GM23338 (cell line): Measurements from ENCODE around the gene KCTD13. TPM values are rescaled to one million over a fixed set of nuclear protein-coding genes. Genes with fewer than 3 reads are reported as not detected.

Source experiments
- ATAC-seq: fragments of 200-7000 bp; cut with Tn5 transposase; 3 replicates; pipeline ENCODE4 v1.9.1; 2020
- DNase-seq: peaks from one replicate; pipeline ENCODE4 v3.0.0-alpha.2; 2015; ENCODE audit warnings: low spot score
- H2AFZ ChIP-seq: fragments of 200-600 bp; sonication (generic); 2 replicates; pipeline ENCODE4 v1.8.0; 2016; ENCODE audit warnings: antibody characterized with exemption, mild to moderate bottlenecking, moderate library complexity
- H3F3A ChIP-seq: fragments of 200-600 bp; sonication (generic); replicated peaks from 2 replicates; pipeline ENCODE4 v1.8.0; 2017; ENCODE audit warnings: antibody characterized with exemption, mixed run types, low read depth
- H3K27ac ChIP-seq: fragments of 200-600 bp; sonication (generic); 2 replicates; pipeline ENCODE4 v1.6.1; 2016; ENCODE audit warnings: low read depth
- H3K27me3 ChIP-seq: fragments of 200-600 bp; sonication (generic); 2 replicates; pipeline ENCODE4 v1.8.0; 2016; ENCODE audit warnings: mild to moderate bottlenecking, mixed run types, moderate library complexity; ENCODE audit not compliant: insufficient read depth
- H3K36me3 ChIP-seq: fragments of 200-600 bp; sonication (generic); 2 replicates; pipeline ENCODE4 v1.8.0; 2016; ENCODE audit warnings: mild to moderate bottlenecking; ENCODE audit not compliant: insufficient read depth
- H3K4me1 ChIP-seq: fragments of 200-600 bp; sonication (generic); 2 replicates; pipeline ENCODE4 v1.8.0; 2016; ENCODE audit warnings: mild to moderate bottlenecking, moderate library complexity; ENCODE audit not compliant: insufficient read depth
- H3K4me2 ChIP-seq: fragments of 200-600 bp; sonication (generic); 2 replicates; pipeline ENCODE4 v1.7.1; 2017; ENCODE audit warnings: mixed run types
- H3K4me3 ChIP-seq: fragments of 200-600 bp; sonication (generic); 2 replicates; pipeline ENCODE4 v1.6.1; 2016; ENCODE audit warnings: mixed run types
- H3K79me2 ChIP-seq: fragments of 200-600 bp; sonication (generic); replicated peaks from 2 replicates; pipeline ENCODE4 v1.8.0; 2017; ENCODE audit warnings: mild to moderate bottlenecking; ENCODE audit not compliant: insufficient read depth
- H3K9me2 ChIP-seq: fragments of 200-600 bp; sonication (generic); 2 replicates; pipeline ENCODE4 v1.8.0; 2017; ENCODE audit not compliant: insufficient read depth
- H4K20me1 ChIP-seq: fragments of 200-600 bp; sonication (generic); replicated peaks from 2 replicates; pipeline ENCODE4 v1.8.0; 2017; ENCODE audit warnings: mild to moderate bottlenecking; ENCODE audit not compliant: insufficient read depth
- H3K27ac Mint-ChIP-seq: 2 replicates; pipeline ENCODE4 v1.8.0; 2020; ENCODE audit warnings: inconsistent platforms, mild to moderate bottlenecking, moderate library complexity, mixed read lengths
- H3K27me3 Mint-ChIP-seq: 3 replicates; pipeline ENCODE4 v1.8.0; 2022; ENCODE audit warnings: low read depth, mild to moderate bottlenecking, moderate library complexity, mixed read lengths, inconsistent platforms; ENCODE audit not compliant: insufficient read depth, poor library complexity
- H3K36me3 Mint-ChIP-seq: 3 replicates; pipeline ENCODE4 v1.8.0; 2021; ENCODE audit warnings: low read depth, mild to moderate bottlenecking, inconsistent platforms, moderate library complexity, mixed read lengths
- H3K4me1 Mint-ChIP-seq: 3 replicates; pipeline ENCODE4 v1.8.0; 2020; ENCODE audit warnings: mild to moderate bottlenecking, inconsistent platforms, mixed read lengths
- H3K4me3 Mint-ChIP-seq: 3 replicates; pipeline ENCODE4 v1.8.0; 2021; ENCODE audit warnings: moderate library complexity, mild to moderate bottlenecking, inconsistent platforms, mixed read lengths
- H3K9me3 Mint-ChIP-seq: 3 replicates; pipeline ENCODE4 v1.8.0; 2020; ENCODE audit warnings: moderate library complexity, mild to moderate bottlenecking, inconsistent platforms, mixed read lengths
- CREB1 ChIP-seq: fragments of 250-450 bp; sonication (Bioruptor Pico); IDR thresholded peaks from 2 replicates; pipeline ENCODE4 v1.5.0; 2020; ENCODE audit warnings: low read depth, mild to moderate bottlenecking, moderate library complexity
- EZH2 ChIP-seq: fragments of 200-600 bp; sonication (generic); IDR thresholded peaks from one replicate; pipeline ENCODE4 v1.8.0; 2017; ENCODE audit warnings: antibody characterized with exemption, mild to moderate bottlenecking, low read depth; ENCODE audit not compliant: unreplicated experiment
- EZH2phosphoT487 ChIP-seq: fragments of 200-600 bp; sonication (generic); IDR thresholded peaks from one replicate; pipeline ENCODE4 v1.8.1; 2018; ENCODE audit warnings: antibody characterized with exemption; ENCODE audit not compliant: unreplicated experiment
- JUNB ChIP-seq: IDR thresholded peaks from one replicate; pipeline ENCODE4 v1.6.1; 2016; ENCODE audit warnings: antibody characterized with exemption; ENCODE audit not compliant: unreplicated experiment
- NANOG ChIP-seq: IDR thresholded peaks from 2 replicates; pipeline ENCODE4 v1.6.1; 2016; ENCODE audit warnings: antibody characterized with exemption, borderline replicate concordance
- POLR2AphosphoS5 ChIP-seq: IDR thresholded peaks from 2 replicates; pipeline ENCODE4 v1.6.1; 2016; ENCODE audit warnings: antibody characterized with exemption, low read depth
- REST ChIP-seq: IDR thresholded peaks from one replicate; pipeline ENCODE4 v1.6.1; 2018; ENCODE audit warnings: antibody characterized with exemption; ENCODE audit not compliant: unreplicated experiment
- STAT1 ChIP-seq: IDR thresholded peaks from one replicate; pipeline ENCODE4 v1.6.1; 2016; ENCODE audit warnings: antibody characterized with exemption; ENCODE audit not compliant: unreplicated experiment
- ZNF114 ChIP-seq: fragments of 250-450 bp; sonication (Bioruptor Pico); IDR thresholded peaks from 2 replicates; pipeline ENCODE4 v1.5.0; 2020; ENCODE audit warnings: mild to moderate bottlenecking, moderate library complexity
- ZNF331 ChIP-seq: fragments of 250-450 bp; sonication (Bioruptor Pico); IDR thresholded peaks from 2 replicates; pipeline ENCODE4 v1.5.0; 2020; ENCODE audit warnings: low read depth, mild to moderate bottlenecking, moderate library complexity
- ZNF462 ChIP-seq: fragments of 250-450 bp; sonication (Bioruptor Pico); IDR thresholded peaks from 2 replicates; pipeline ENCODE4 v1.5.0; 2020; ENCODE audit warnings: mild to moderate bottlenecking, moderate library complexity
- polyA plus RNA-seq: library from polyadenylated mRNA; unstranded; fragments of >200 nt; fragmentation: Nextera tagmentation; extraction: Ambion mirVana; gene quantifications from 2 replicates; pipeline ENCODE4 v1.2.1, GENCODE V29; 2016
- total RNA-seq: library from RNA; depleted of rRNA; stranded (reverse); fragments of >200 nt; shearing (Covaris generic); gene quantifications from 2 replicates; pipeline ENCODE4 v1.2.3, GENCODE V29; 2014
- TF ChIP-seq, protein P1 (sequence below), 2 experiments: fragments of 200-600 bp in 1 of 2; sonication (generic) in 1 of 2; conservative IDR thresholded peaks; 2 replicates each; pipeline versions ENCODE4 v1.5.1 to v1.6.1; 2016 to 2017; ENCODE audit warnings: antibody characterized with exemption in 2 of 2, low read depth in 2 of 2, mild to moderate bottlenecking in 2 of 2, moderate library complexity in 1 of 2
- TF ChIP-seq, protein P2 (sequence below): IDR thresholded peaks from 2 replicates; pipeline ENCODE4 v1.6.1; 2016; ENCODE audit warnings: antibody characterized with exemption

The KCTD13 gene
- total and polyA plus RNA-seq, 2 experiments from 2014 or later: 10.1 to 12.2 TPM

- Mint-ChIP-seq H3K4me1 (peaks cover 8% of the 10 kb centered on the region; the same call in 2 of the 3 replicates), H3K9me3 (peaks cover 3% of the 10 kb centered on the region; the same call in 2 of the 3 replicates), H3K27ac (no peak overlapping the region), H3K27me3 (peaks cover 7% of the 10 kb centered on the region), H3K4me3 (no peak overlapping the region), H3K36me3 (no peaks in the 10 kb centered on the region)
- no peak for TF ChIP-seq EZH2
- TF ChIP-seq ZNF462 (CRISPR knock-in tag): no peak
- no peak for TF ChIP-seq ZNF331 (CRISPR knock-in tag)
- no peak for TF ChIP-seq EZH2phosphoT487
- TF ChIP-seq, protein P1, sequence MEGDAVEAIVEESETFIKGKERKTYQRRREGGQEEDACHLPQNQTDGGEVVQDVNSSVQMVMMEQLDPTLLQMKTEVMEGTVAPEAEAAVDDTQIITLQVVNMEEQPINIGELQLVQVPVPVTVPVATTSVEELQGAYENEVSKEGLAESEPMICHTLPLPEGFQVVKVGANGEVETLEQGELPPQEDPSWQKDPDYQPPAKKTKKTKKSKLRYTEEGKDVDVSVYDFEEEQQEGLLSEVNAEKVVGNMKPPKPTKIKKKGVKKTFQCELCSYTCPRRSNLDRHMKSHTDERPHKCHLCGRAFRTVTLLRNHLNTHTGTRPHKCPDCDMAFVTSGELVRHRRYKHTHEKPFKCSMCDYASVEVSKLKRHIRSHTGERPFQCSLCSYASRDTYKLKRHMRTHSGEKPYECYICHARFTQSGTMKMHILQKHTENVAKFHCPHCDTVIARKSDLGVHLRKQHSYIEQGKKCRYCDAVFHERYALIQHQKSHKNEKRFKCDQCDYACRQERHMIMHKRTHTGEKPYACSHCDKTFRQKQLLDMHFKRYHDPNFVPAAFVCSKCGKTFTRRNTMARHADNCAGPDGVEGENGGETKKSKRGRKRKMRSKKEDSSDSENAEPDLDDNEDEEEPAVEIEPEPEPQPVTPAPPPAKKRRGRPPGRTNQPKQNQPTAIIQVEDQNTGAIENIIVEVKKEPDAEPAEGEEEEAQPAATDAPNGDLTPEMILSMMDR (conservative IDR thresholded peaks at IDR 0.05; ENCODE audit: low read depth in 2 of 2): no peak
- TF ChIP-seq POLR2AphosphoS5: no peak
- no peak for TF ChIP-seq STAT1
- TF ChIP-seq NANOG: no peak
- TF ChIP-seq REST: no peak
- no peak for TF ChIP-seq JUNB
- TF ChIP-seq CREB1 (CRISPR knock-in tag): no peak
- TF ChIP-seq ZNF114 (CRISPR knock-in tag): no peak
- TF ChIP-seq, protein P2, sequence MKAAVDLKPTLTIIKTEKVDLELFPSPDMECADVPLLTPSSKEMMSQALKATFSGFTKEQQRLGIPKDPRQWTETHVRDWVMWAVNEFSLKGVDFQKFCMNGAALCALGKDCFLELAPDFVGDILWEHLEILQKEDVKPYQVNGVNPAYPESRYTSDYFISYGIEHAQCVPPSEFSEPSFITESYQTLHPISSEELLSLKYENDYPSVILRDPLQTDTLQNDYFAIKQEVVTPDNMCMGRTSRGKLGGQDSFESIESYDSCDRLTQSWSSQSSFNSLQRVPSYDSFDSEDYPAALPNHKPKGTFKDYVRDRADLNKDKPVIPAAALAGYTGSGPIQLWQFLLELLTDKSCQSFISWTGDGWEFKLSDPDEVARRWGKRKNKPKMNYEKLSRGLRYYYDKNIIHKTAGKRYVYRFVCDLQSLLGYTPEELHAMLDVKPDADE: no peak
- Histone ChIP-seq H3K9me2 (no peaks in the 10 kb centered on the region), H3K4me3 (no peak overlapping the region), H3K36me3 (no peaks in the 10 kb centered on the region), H3F3A (no peaks in the 10 kb centered on the region), H3K4me2 (no peak overlapping the region), H3K27ac (no peak overlapping the region), H3K4me1 (0 out of 2 replicates have a peak, but pooled peaks cover 4% of the 10 kb centered on the region), H4K20me1 (no peaks in the 10 kb centered on the region), H3K27me3 (no peaks in the 10 kb centered on the region), H3K79me2 (no peaks in the 10 kb centered on the region), H2AFZ (no peak overlapping the region)
- DNase-seq (no peak), ATAC-seq (no peak)
These were observed 24.9 kb upstream of the KCTD13 start for GRCh38 chr16:29950806-29951461.
